Epithelial cell of proximal tubule (primary cell): ENCODE data around the gene WDR64. TPM values are rescaled to one million over a fixed set of nuclear protein-coding genes. Genes with fewer than 3 reads are reported as not detected.
"Not testable (repeated sequence)": the region's sequence is repeated elsewhere in the genome, so short reads cannot be mapped to it uniquely, and the experiment has no call there.

Source experiments
- DNase-seq: peaks from one replicate; pipeline ENCODE4 v3.0.0-alpha.2; 2011; ENCODE audit warnings: low read depth
- H3K4me3 ChIP-seq: 2 replicates; pipeline ENCODE4 v1.5.1; 2011; ENCODE audit warnings: low read depth, mild to moderate bottlenecking, low read length
- total RNA-seq: library from RNA; depleted of rRNA; stranded (reverse); fragments of >200 nt; gene quantifications from 2 replicates; pipeline ENCODE4 v1.2.3, GENCODE V29; 2015
- TF ChIP-seq, protein P1 (sequence below): conservative IDR thresholded peaks from 2 replicates; pipeline ENCODE4 v1.5.1; 2012; ENCODE audit warnings: low read depth, mild to moderate bottlenecking, low read length

Gene WDR64
- total RNA-seq, 1 donor from 2014 or later: not detected

DNA sequence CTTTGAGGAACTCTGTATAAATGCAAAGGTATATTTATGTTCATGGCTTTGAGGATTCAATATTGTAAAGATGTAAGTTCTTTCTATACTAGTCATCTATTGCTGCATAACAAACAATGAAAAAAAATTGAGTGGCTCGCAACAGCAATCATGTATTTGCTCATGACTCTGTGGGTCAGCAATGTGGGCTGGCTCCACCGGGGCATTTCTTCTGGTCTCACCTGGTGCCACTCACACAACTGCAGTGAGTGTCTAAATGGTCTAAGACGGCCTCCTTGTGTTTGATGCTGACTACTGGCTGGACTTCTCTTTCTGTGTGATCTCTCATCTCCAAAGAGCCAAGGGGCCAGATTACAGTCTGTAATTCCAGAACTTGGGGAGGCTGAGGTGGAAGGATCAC lies 150.8 kb downstream of the WDR64 start:
- TF ChIP-seq, protein P1, sequence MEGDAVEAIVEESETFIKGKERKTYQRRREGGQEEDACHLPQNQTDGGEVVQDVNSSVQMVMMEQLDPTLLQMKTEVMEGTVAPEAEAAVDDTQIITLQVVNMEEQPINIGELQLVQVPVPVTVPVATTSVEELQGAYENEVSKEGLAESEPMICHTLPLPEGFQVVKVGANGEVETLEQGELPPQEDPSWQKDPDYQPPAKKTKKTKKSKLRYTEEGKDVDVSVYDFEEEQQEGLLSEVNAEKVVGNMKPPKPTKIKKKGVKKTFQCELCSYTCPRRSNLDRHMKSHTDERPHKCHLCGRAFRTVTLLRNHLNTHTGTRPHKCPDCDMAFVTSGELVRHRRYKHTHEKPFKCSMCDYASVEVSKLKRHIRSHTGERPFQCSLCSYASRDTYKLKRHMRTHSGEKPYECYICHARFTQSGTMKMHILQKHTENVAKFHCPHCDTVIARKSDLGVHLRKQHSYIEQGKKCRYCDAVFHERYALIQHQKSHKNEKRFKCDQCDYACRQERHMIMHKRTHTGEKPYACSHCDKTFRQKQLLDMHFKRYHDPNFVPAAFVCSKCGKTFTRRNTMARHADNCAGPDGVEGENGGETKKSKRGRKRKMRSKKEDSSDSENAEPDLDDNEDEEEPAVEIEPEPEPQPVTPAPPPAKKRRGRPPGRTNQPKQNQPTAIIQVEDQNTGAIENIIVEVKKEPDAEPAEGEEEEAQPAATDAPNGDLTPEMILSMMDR: no peak
- DNase-seq: no peak
- no peak overlapping the region for H3K4me3 ChIP-seq

DNA sequence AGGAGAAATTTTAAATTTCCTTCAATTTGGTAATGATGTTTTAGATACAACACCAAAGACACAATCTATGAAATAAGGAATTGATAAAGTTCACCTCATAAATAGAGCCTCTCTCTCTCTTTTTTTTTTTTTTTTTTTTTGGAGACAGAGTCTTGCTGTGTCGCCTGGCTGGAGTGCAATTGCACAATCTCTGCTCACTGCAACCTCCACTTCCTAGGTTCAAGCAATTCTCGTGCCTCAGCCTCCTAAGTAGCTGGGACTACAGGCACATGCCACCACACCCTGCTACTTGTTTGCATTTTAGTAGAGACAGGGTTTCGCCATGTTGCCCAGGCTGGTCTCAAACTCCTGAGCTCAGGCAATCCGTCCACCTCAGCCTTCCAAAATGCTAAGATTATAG lies 152.6 kb downstream of the WDR64 start:
- not testable (repeated sequence) for DNase-seq

DNA sequence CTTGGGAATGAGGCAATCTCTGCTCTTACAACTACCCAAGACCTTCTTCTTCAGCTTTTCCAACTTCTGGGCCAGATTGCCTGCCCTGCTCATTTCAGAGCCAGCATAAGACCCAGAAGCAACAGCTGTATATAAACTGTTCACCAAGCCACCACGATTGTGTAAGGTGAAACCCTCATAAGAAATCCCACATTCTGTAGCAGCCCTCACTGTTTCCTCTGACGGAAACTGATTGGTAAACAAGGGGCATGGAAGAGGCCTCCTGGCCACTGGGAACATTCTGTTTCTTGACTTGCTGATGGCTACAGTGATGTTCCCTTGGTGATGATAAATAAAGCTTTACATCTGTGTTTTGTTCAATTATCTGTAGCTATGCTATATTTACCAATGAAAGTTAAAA lies 156.2 kb downstream of the WDR64 start:
- no peak overlapping the region for H3K4me3 ChIP-seq
- DNase-seq: no peak
- TF ChIP-seq, protein P1: no peak

More for the DNA sequence above, 152.6 kb downstream of the WDR64 start:
- H3K4me3 ChIP-seq: not testable (repeated sequence)

GRCh38 chr1:241810769-241811405 lies 158.8 kb downstream of the WDR64 start:
- no peak overlapping the region for H3K4me3 ChIP-seq
- DNase-seq: no peak
- TF ChIP-seq, protein P1: no peak

DNA sequence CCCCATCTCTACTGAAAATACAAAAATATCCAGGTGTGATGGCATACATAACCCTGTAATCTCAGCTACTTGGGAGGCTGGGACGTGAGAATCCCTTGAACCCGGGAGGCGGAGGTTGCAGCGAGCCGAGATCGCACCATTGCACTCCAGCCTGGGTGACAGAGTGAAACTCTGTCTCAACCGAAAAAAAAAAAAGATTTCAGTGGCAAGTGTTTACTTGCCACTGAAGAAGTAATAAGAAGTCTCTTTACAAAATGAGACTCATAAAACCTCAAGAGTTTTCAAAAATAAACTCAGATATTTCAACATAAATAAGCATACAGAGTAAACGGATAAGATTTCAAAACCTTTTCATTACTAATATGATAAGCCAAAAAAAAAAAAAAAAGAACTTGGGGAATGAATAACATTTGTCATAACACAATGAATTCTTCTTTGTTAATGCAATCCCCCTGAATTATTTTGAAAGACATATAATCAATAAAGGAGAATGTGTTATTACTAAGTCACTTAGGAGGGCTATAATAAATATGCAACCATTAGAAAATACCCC lies 161.8 kb downstream of the WDR64 start:
- no peak overlapping the region for H3K4me3 ChIP-seq
- TF ChIP-seq, protein P1: no peak
- DNase-seq: no peak

GRCh38 chr1:241816008-241816407 lies 163.9 kb downstream of the WDR64 start:
- TF ChIP-seq, protein P1: no peak
- H3K4me3 ChIP-seq: no peak overlapping the region
- no peak for DNase-seq

- TF ChIP-seq, protein P1: no peak
- DNase-seq: no peak
- H3K4me3 ChIP-seq: no peak overlapping the region
These were observed 165.3 kb downstream of the WDR64 start for GRCh38 chr1:241817331-241817792.
